GM21423 (cell line): Measurements from ENCODE around the gene CCDC112.
"Not testable (repeated sequence)": the region's sequence is repeated elsewhere in the genome, so short reads cannot be mapped to it uniquely, and the experiment has no call there.

Experiments
- ATAC-seq: cut with Tn5 transposase; IDR thresholded peaks from one replicate; pipeline ENCODE4 v1.9.1; 2021; ENCODE audit warnings: mild to moderate bottlenecking, moderate library complexity; ENCODE audit not compliant: unreplicated experiment

CCDC112 gene

DNA sequence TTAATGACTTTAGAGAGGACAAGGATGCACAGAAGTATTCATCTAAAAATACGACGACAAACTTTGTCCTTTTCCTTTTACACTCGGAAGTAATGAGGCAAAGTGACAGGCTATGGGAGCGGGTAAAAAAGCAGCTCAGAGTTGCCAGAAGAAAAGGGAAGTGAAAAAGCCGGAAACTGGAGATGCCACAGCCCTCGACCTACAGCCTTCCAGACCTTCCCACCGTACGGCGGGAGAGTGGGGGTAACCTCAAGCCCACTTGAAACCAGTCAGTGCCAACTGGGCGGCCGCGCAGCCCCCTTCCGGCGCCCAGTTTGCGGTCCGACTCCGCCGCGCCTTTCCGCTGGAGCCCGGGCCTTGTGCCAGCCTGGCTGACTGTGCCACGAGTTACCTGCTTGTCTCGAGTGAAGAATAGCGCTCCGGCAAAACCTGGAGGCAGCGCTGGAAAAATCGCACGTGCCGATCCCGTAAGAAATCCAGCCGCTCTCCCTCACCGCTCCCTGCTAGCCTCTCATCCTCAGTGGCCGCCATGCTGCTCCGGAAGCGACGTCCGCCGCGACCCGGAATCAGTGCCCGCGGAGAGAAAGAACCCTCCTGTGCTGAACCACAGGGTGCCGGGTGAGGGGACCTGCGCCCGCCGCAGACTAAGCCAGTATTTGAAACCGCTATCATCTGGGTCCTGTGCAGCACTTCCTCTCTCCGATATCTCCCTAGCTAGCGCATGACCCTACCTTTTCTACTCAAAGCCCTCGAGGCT lies 34.0 kb downstream of the CCDC112 start, which contains the start of gene PGGT1B:
Gene PGGT1B, minus strand, starts transcription at position 557 of the 757 bp plus-strand sequence. Its CDS starts 26 bp downstream, at position 531.
- ATAC-seq, result peak; percentile 91

DNA sequence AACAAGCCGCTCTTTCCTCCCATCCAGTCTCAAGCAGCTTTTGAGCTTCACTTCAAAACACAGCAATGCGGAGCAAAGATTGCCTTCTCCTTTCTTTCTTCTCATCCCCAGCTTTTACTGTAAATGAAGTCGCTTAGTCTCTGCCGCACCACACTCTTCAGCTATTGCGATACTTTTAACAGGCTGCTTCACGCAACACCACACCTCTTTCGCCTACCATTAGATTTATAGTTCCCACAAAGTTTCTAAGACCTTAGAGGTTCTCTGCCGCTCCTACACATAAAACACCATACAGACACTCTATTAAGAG lies 34.5 kb downstream of the CCDC112 start:
- peak; percentile 35 for ATAC-seq

DNA sequence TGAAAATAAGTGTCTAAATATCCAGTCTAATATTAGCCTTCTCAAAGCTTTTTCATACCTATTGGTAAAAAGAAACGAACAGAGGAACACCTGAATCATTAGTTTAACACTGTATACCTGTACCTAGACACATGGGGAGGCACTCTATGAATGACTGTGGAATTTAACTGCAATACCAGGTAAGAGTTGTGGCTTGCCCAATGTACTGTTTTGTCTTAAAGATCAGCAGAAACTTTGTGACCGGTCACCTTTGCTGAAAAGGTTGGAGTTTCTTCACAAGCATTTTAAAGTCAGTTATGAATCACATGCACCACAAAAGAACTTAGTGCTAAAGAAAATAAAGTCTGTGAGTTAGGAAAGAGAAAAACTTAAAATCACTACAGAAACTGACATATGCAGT lies 36.2 kb downstream of the CCDC112 start:
- ATAC-seq, result no peak

DNA sequence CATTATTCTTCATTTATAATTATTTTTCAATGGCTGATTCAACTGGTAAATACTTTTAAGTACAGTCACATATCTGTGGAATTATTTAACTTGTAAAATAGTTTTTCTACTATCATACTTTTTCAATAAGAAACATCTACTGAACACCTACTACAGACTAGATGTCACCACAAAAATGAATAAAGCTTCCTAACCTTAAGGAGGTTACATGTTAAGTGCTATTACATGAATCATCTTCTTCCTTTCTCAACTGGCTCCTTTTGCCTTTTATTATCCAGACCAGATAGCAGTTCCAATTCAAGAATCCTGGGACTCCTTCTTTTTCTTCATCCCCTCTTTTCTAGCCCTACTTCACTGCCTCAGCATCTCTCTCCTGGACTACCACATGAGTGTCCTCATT lies 38.5 kb downstream of the CCDC112 start:
- ATAC-seq, result no peak

DNA sequence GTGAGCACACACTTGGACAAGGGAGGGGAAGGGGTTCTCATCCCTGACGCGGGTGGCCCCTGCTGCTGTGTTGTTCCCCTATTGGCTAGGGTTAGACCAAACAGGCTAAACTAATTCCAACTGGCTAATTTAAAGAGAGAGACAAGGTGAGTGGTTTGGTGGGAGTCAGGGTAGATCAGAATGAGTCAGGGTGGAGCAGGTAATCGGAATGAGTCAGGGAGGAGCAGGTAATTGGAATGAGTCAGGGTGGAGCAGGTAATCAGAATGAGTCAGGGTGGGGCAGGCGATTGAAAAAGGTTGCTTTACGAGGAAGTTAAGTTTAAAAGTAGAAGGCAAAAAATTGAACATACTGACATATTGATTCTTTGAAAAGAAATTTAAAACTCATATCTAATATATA lies 47.1 kb downstream of the CCDC112 start:
- not testable (repeated sequence) for ATAC-seq

DNA sequence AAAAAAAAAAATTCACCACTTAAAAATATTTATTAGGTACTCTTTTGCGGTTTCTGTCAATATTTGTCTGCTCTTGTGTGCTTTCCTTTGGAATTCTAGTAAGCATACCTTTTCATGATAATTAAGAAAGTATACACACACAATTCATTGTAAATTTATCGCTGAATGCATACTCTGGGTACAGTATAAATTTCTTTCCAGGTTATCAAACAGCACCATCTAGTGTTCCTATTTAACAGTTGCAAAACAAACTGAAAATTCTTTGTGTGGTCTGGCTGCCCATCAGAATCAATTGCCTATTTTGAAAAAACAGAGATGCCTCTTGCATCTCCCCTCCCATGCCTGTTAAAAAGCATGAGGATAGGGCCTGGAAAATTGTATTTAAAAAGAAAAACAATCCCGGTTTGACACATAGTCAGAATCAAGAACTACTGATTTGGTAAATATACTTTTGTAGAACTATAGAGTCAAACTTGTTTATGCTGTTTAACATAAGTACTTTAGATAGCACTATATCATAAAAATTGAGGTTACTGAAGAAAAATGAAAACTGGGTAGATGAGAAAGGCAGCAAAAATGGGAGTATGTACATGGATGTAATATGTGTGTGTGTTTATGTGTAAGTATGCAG lies 50.0 kb downstream of the CCDC112 start:
- ATAC-seq, result peak; percentile 61

DNA sequence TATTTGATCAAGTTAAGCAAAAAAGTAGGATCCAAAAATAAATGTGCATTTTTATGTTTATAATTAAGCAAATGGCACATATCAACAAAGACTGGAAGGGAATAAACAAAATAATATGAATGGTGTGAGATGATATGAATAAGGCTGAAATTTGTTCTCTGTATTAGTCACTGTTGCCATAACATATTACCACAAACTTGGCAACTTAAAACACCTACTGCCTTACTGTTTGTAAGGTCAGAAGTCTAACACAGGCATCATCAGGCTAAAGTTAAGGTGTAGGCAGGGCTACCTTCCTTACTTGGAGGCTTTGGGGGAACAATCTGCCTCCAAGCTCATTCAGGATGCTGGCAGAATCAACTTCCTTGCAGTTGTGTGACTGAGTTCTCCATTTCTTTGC lies 53.0 kb downstream of the CCDC112 start:
- peak; percentile 54 for ATAC-seq

DNA sequence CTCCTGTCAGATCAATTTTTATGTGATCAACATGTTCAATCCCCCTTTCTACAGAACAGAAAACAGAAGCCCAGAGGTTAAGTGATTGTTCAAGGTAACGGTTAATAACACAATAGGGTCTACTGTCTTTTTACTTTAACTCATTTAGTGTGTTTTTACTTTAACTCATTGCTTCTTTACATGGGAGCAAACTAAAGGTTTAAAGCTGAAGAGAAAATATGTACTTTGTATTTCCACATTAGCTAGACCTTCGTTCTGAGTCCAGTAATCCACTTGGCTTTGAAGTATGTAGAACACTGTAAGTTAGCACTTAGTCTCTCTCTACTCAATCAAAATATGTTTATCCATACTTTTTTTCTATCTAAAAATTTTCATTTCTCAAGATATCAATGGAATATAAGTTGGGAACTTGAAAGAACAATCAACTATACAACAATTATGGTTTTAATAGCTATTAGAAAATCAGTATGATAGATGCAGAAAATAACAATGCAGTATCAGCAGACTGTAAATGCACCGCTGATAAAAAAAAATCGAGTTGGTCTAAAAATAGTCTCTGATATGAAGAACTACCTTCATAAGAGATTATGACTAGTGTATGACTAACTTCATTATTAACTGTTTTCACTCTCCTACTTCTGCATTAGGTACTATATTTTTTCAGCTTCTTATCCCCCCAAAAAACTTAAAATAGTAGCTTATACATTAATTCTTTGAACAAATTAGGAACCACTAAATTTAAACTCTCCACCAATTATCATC lies 54.4 kb downstream of the CCDC112 start:
- no peak for ATAC-seq

DNA sequence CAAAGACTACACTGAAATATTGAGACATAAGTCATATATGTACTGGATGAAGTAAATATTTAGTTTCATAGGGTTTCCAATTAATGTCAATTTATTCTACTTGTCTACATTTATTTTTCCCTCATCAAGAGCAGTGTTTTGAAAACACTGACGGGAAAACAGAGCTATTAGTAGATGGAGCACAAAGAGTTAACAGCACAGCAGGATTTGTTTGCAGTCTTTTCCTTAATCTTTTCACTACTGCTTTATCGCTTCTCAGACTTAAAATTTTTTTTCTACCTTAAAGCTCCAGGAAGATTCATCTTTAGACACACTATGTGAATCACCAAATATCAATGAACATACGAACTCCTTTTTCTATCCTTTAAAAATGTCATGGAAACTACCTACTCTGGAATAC lies 59.4 kb downstream of the CCDC112 start:
- no peak for ATAC-seq

DNA sequence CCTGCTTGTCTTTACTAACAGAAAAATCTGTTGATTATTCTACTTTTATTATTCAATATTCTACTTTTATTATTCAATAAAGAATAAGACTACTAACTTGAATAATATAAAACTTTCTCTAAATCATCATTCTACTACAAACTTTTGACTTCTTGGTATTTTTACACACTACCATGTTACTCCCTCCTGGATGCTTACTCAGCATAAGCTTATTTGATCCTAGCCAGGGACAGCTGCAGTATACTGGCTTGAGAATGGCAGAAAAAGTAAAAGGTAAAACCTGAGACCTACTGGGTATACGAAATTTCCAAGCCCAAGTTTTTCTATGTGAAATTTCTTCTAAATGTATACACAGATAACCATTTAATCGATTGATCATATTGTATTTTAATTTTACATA lies 59.9 kb downstream of the CCDC112 start:
- no peak for ATAC-seq

DNA sequence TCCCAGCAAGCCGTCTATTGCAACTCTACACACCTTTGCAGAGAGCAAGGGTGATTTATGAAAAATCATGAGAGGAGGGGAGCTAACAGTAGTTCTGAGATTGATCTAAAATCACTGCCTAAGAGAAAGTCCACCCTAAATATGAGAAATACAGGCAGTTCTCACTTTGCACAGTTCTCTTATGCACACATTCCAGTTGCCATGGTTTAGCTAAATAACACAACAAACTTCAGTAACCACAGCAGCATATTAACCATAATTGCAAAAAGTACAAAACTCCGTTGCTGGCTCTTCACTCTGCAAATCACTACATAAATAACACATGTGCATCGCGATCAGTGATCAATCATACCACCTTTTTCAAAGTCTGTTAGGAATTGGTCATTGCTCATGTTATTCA lies 64.9 kb downstream of the CCDC112 start:
- no peak for ATAC-seq

DNA sequence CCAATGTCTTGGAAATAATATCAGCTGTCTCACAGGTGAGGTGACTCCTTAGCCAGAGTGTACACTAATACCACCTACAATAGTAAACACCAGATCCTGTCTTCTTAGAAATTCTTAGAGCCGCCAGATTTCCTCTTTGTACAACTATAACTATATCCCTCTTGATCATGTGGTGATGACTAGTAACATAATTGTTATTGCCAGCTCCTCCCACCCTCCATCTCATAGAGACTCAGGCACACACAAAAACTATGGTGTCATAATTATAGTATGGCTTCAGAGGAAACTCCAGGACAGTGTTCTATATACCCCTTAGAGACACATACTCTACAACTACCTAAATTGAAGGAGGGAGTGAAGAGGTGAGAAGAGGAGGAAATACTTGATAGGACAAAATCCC lies 66.8 kb downstream of the CCDC112 start:
- ATAC-seq, result no peak

DNA sequence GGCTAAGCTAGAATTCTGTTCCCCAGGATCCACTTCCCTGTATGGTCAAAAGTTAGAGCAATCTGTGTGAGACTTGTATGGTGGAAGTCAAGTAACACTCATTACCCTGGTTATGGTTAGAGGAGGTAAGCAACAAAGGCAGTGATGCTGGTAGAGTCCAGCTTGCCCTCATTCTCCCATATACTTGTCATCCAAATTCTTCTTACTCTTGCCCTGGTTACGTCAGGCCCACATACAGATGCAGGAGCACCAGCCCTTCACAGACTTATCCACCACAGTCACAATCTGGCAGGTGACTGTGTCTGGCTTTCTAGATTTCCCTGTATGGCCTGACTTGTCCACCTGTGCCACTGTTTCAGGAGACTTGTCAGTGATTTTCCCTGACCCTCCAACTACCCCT lies 69.2 kb downstream of the CCDC112 start:
- ATAC-seq, result no peak
